GM19238 (cell line): ENCODE measurements around the gene KCNT2.

Experiments used
- DNase-seq: peaks from one replicate; pipeline ENCODE4 v3.0.0; 2011; ENCODE audit warnings: low spot score; ENCODE audit not compliant: insufficient read length

KCNT2 gene

DNA sequence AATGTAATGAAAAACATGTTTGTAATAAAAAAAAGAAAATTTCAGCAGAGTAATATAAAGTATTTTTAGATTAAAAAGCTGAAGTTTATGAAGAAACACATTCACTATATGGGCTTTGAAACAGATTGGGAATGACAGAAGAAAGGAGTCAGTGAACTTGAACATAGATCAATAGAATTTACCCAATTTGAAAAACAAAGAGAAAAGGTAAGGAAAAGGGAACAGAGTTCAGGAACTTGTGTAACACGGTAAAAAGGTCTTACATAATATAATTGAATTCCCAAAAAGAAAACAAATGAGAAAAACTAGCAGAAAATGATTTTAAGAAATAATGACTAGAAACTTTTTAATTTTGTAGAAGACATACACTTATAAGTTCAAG lies 206.8 kb downstream of the KCNT2 start:
- no peak for DNase-seq

DNA sequence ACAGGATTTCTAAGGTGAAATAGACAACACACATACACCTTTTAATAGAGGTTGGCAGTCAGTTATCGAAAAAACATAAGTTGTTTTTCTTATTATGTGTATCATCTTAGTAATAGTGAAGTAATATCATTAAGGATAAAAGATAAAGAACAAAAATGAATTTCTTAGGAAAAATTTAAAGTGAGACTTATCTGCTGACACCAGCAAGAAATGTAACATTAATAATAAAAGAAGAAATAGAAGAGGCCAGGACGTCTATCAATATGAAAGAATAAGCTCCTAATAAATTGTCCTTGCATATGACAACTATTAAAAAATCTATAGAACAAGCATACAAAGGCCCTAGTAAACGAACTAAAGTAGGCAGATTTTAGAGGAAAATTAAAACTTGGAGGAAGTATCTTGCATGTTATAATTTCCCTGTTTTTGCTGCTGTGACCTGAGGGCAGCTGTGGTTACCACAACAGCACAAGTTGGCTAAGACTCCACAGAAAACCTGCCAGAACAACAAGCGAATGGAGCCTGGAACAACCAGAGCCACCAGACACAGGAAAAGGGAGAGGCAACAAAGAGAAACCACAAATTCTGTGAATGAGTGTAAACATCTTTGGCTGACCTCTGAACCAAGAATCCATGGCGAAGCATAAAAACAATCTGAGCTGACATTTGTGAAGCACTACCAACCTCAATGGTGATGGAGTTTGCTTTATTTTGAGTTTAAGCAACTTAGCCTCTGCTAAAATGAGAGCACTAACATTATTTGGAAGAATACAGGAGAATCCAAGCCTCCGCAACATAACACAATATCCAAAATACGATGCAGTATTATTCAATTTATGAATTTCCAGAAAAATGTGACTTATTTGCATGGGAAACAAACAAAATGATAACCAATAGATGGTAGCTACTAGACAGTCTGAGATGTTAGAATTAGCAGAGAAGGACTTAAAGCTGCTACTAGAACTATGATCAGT lies 207.5 kb downstream of the KCNT2 start:
- DNase-seq, result no peak

DNA sequence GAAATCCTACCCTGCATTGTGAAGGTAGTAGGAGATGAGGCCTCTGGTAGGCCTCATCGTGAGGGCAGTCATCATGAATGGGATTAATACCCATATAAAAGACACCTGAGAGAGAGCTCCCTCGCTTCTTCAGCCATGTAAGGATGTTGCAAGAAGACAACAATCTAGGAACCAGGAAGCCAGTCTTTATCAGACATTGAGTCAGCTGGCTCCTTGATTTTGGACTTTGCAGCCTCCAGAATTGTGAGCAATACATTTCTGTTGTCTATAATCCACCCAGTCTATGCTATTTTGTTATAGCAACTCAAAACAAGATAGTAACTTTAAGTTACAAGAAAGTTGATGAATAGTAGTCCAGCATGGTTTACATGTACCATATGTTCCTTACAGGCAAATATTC lies 208.5 kb downstream of the KCNT2 start:
- DNase-seq, result no peak

DNA sequence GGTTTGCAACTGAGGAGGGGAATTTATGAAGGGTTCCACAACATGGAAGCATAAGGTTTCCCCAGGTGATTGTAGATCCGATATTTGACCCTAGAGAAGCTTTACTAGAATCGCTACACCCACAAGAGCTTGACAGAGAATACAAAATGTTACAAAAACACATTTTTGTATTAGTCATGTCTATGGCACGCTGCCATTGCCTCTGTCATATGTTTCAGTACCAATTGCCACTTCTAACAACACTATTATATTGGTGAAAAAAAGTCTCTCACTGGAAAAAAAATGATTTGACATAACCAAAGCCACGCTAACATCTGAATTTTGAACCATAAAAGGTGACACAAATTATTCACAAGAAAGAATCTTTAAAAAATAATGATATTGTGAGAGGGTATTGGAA lies 214.5 kb downstream of the KCNT2 start:
- DNase-seq, result no peak

DNA sequence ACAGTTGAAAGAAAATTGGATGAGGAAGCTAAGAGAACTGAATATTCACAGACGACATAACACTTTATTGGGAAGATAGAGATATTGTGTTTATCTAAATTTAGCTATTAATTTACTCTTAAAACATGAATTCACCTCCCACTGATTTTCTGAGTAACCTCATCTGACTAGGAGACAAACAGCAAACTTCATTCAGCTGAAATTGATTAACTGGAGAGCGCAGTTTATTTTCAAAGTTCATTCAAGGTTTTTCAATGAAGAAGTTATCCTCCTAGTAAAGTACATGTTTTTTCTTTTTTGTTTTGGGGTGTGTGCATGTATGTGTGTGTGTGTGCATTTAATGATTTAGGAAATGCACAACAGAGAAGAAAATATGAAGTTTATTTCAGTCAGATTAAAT lies 215.0 kb downstream of the KCNT2 start:
- DNase-seq, result no peak

DNA sequence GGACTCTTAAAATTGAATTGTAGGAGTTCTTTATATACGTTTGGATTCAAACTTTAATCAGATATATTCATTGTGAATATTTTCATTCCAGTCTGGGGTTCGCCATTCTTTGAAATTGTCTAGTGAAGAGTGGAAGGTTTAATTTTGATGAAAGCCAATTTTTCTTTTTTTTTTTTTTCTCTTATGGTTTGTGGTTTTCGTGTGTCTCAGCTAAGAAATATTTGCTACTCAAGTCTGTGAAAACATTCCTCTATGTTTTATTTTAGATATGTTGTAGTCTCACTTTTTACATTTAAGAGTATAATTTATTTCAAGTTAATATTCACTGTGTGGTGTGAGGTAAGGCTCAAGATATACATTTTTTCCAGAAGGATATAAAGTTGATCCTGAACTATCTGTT lies 220.5 kb downstream of the KCNT2 start:
- DNase-seq, result no peak

DNA sequence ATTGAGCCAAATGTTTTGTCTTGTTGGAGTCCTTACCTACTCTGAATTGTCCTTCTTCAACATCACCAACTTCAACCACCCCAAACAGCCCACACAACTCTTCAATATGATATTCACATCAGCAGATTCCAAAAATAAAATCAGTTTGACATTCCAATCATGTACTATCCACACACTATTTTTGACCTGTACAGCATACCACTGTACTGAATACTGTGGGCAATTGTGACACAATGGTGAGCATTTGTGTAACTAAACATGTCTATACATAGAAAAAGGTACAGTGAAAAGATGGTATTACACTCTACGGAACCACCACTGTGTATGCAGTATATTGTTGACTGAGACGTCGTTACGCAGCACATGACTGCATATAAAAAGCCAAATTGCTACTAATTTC lies 223.1 kb downstream of the KCNT2 start:
- no peak for DNase-seq

DNA sequence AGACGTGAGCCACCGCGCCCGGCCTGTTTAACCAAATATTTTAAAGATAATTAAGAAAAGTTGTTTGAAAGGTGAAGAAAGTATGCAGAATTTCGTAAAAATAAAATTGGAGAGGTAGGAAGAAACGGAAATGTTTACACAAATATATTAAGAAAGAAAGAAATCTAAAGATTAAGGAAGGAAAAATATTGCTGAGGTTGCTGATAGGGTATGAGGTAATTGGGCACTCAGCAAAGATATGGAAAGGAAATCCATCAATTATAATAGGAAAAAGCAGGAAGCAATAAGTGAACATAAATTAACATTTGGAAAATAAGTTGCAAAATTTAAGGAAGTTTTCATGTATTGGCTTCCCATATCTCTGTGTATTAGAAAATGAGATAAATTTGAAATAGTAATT lies 225.9 kb downstream of the KCNT2 start:
- DNase-seq, result no peak

DNA sequence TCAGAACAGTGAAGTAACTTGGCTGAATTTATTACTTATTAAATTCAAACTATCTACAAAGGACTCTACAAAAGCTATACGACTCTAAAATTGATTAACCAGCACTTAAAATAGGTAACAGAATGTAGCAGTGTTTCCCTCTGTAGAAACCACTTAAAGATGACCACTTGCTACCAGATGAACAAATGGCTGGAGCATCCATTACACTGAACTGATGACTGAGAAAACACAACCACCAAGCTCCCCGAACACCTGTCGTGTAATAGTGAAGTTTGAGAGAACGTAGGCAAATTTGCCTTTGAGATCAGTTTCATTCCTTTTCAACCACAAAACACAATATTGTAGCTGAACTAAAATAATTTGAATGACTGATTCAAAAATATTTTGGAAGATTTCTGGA lies 226.7 kb downstream of the KCNT2 start:
- DNase-seq, result no peak

DNA sequence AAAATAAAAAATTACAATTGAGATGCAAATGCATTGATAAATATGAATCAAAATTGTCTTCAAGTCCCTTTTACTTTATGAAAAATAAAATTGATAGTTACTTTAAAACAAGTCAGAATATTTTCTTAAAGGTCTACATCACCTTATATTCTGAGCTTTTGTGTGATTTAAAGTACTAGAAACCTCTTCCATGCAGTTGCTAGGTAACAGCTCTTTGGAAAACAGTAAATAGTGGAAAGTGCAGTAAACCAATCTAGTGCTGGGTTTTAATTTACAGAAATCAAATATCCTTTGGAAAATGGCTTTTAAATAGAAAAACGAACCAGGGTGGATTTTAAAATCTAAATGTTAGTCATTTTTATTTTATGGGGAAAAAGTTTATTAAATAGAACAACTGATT lies 227.9 kb downstream of the KCNT2 start:
- no peak for DNase-seq

DNA sequence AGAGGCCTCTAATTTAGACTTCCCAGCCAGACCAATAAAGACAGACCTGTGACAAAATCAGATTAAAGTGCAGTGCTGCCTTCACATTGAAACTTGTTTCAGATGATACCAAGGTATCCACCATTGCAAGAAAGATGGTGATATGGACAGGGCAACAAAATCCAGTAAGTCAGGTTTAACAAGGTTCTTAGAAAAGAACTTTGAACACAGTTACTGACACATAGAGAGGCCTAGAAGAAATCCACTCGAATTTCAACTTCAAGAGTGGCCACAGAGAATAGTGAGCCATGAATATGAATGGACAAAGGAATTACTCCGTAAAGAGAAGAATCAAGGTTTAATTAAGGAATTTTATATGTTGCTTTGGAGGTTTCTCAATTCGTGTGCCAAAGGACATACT lies 230.4 kb downstream of the KCNT2 start:
- DNase-seq, result no peak

DNA sequence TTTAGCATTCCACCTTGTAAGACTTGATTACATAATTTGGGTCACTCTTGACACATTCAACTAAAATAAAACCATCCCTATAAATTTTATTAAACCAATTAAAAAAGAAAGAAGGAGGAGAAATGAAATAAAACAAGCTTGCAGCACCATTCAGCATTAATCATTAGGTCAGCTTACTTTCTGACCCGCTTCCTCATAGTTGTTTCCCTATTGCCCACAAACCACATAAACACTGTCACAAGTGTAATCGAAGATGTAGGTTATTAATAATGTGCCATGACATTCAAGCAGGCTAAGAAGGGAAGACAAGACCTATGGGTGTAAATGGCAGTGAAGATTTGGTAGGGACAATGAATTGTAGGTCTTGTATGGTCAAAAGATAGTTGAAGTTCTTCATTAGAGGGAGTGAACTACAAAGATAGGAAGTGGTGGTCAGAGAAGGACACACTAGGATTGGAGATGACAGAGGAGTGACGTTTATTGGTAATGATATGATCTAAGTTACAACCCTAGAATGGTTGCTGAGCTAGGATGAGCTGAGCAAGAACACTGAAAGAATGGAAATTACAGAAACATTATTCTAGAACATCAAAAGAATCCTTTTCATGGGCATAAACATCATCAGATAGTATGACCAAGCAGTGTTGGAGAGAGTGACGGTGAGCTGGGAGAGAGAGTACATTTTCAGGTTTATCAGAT lies 231.5 kb downstream of the KCNT2 start:
- no peak for DNase-seq

DNA sequence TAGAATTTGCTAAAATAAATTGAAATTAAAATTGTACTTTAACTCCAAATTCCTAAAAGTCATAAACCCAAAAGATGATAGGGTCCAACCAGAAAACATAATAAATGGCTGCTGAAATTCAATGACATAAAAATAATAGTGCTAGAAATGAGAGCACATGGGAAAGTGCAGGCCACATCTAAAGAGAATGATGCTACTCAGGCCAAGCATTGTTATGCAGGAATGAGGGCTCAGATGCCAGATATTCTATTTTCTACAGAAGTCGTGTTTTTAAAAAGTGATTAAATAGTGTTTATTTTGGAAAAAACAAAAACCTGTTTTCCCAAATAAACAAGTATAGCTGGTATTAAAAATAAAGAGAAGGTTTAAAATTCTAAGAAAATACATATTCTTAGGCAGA lies 234.4 kb downstream of the KCNT2 start:
- no peak for DNase-seq

DNA sequence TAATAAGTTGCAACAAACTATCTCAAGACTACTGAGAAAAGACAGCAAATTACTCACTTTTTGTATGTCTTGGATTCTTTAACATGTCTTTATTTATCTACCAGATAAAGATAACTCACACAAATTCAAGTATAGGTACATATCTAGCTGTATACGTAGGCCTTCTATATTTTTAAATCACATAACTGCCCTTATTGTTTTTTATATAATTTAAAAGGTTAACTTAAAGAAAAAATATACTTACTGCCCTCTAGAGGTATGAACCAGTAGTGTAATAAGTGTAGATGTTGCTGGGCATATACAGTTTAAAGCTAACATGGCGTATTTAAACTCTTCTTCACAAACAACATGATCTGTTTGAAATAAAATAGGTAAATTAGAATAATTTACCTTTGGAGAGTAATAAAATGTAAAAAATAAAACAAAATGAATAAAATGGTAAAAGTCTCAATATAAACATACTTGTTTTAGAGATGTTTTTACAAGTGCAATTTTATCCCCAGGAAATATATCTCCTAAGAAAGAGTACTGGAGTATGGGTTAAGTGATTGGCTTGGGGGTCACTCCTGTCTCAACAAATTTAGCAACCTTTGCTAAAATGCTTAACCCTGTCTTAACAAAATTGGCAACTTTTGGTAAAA lies 235.2 kb downstream of the KCNT2 start:
- DNase-seq, result no peak

DNA sequence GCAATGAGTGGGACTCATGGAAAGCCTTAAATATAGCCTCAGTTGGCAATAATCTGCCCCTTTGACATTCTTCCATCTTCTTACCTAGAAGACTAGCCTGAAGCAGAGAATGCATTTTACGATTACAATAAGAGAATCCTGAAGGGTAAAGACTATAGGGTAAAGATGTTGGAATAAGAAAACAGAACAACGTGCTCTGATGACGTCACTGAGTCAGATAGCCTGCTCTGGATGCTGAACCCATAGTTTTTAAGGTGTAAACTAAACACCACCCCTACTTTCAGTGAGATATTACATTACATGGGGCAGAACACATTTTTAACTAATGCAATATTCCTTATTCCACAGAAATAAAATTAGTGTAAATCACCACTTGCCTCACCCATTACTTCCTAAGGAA lies 240.4 kb downstream of the KCNT2 start:
- DNase-seq, result no peak

DNA sequence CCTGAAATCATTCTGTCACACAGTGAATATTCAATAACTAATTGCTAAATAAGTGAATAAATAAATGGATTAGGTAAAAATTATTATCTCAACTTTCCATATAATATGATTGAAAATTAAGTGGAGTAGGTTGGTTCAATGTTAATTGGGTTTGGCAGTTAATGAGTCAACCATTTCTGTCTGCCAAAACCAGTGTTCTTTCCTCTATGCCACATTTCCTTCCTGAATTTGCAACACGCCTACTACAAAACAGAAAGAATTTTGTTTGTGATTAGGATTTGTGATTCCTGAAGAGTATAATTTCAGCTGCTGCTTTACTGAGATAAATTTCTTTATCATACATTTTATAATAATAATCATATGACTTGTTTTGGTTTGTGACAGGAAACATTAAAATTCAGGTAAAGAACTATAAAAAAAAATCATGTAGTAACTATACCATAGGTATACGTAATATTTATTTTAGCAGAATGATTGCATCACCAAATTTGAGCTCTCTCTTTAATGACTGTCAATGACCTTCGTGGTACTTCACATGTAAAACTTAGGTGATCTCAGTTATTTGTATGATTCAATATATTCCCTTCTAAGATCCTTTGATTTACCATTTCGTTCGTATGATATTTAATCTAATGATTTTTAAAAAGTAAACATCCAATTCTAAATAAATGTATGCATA lies 241.3 kb downstream of the KCNT2 start:
- DNase-seq, result no peak

DNA sequence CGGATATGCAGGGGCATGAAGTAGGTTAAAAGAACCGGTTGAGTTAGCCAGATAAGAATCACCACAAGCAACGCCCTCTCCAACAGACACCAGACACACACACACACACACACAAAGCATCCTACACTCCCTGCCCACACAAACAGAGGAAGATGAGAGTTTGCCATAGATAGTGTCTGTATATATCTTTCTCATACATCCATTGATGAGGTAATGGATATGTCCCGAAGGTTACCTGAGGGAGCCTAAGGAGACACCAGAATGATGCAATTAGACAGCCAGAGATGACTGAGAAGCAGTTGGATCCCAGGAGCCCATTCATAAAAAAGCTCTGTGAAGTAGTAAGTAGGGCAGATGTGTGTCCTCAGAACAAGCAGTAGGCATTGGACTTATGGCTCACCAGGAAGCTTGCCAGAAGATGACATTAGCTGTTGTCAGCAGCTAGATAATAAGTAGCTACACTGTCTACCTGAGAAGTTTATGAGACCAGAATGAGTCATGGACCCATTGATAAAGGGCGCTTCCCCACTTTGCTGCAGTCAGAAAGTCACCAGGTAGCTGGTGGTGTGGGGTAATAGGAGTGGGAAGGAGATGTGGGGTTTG lies 247.0 kb downstream of the KCNT2 start:
- DNase-seq, result no peak

DNA sequence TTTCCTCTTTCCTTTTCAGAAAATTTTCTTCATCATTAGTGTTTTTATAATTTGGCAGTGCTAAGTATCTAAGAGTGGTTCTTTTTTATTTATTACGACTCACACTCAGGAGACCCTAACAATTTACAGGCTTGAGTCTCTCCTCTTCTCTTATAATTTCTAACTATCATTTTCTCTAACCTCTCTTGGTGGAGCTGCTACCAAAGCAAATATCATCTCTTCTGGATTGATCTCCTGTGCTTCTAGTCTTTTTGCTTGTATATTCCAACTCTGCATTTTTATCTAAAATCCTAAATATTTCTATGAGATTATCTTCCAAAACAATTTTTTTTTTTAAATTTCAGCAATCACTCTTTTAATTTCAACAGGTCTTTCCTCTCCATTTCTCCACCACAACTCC lies 250.3 kb downstream of the KCNT2 start:
- no peak for DNase-seq

DNA sequence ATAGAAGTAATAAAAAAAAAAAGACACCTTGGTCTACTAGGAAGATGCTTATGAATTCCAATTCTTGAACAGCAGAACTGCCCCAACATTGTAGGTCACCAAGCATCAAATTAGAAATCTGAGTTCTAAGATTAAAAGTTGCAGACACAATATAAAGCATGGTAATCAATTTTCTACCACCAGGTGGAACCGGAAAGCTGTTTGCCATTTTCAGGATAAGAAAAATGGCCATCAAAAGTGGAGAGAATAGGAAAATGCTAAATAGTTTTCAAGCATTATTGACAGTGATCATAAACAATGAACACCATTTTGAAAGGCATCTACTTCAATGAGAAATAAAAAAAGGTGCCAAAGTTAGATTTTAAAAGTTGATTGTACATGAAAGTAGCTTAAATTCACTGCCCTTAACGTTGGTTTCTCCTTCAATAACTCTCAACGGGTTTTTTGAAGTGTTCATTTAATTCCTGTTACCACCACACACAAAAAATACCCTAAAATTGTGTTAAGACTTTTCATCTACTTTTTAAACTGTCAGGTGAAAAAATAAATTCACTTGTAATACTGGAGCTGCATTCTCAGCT lies 252.9 kb downstream of the KCNT2 start:
- DNase-seq, result no peak

DNA sequence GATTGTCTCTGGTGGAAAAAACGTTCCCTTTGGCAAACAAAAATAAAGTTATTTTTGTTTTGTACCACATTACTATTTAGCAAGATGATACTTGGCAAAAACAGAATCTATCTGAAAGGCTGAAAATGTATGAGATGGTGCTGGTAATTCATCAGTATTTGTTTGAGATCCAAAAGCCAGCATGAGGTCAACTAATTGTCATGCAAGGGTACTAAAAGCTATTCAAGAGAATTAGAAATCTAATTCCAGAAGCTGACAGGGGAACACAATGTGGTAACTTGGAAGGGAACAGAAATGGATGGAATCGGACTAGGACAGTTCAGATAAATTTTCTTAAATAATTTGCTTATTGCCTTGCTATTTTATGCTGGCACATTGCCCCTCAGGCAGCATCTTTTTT lies 263.8 kb downstream of the KCNT2 start:
- DNase-seq, result no peak

DNA sequence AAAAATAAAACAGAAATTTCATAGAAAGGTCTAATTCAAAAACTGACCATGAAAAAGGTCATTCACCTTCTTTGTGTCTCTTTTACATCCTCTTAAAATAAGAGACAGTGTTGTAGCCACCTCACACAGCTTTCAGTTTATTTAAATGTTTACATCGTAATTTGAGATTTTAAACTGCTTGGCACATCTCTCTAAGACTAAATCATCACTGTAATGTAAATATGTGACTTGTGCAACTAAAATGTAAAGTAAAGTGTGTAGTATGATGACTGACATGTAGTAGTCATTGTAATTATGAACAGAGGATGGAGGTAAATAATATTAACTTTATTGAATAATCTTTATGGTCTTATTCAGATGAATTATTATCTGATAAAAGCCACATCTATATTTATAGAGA lies 283.9 kb downstream of the KCNT2 start:
- DNase-seq, result no peak
